Hematopoietic multipotent progenitor cell treated with erythropoietin and hydrocortisone succinate and interleukin-3 and kit ligand, for 6 days (in vitro differentiated cells): Measurements from ENCODE around the gene ACOX3.
"Not testable (repeated sequence)": the region's sequence is repeated elsewhere in the genome, so short reads cannot be mapped to it uniquely, and the experiment has no call there.

Experiments
- DNase-seq: peaks from one replicate; pipeline ENCODE4 v3.0.0-alpha.2; 2015

The ACOX3 gene

GRCh38 chr4:8349664-8350236, 90.8 kb downstream of the ACOX3 start:
- no peak for DNase-seq

- DNase-seq = not testable (repeated sequence)
Observed at GRCh38 chr4:8349236-8349635, 91.3 kb downstream of the ACOX3 start.

GRCh38 chr4:8348071-8348470, 92.5 kb downstream of the ACOX3 start:
- DNase-seq = peak; percentile 44

- DNase-seq = no peak
Observed at GRCh38 chr4:8347660-8348059, 92.9 kb downstream of the ACOX3 start.

- no peak for DNase-seq
Observed at GRCh38 chr4:8346838-8347605, 93.5 kb downstream of the ACOX3 start.

- DNase-seq = no peak
Observed at GRCh38 chr4:8345946-8346814, 94.3 kb downstream of the ACOX3 start.

- no peak for DNase-seq
Observed at GRCh38 chr4:8345053-8345945, 95.2 kb downstream of the ACOX3 start.

GRCh38 chr4:8344377-8344776, 96.1 kb downstream of the ACOX3 start:
- no peak for DNase-seq

- no peak for DNase-seq
Observed at GRCh38 chr4:8343967-8344331, 96.6 kb downstream of the ACOX3 start.

GRCh38 chr4:8343262-8343966, 97.1 kb downstream of the ACOX3 start:
- no peak for DNase-seq

- no peak for DNase-seq
Observed at GRCh38 chr4:8342651-8343261, 97.8 kb downstream of the ACOX3 start.

GRCh38 chr4:8341691-8342090, 98.8 kb downstream of the ACOX3 start:
- no peak for DNase-seq

- DNase-seq = not testable (repeated sequence)
Observed at GRCh38 chr4:8341281-8341680, 99.2 kb downstream of the ACOX3 start.

- no peak for DNase-seq
Observed at GRCh38 chr4:8340781-8341241, 99.7 kb downstream of the ACOX3 start.

- DNase-seq = no peak
Observed at GRCh38 chr4:8338351-8338961, 102.1 kb downstream of the ACOX3 start.

- peak; percentile 51 for DNase-seq
Observed at GRCh38 chr4:8336412-8337075, 104.0 kb downstream of the ACOX3 start.

GRCh38 chr4:8335848-8336247, 104.7 kb downstream of the ACOX3 start:
- no peak for DNase-seq

- no peak for DNase-seq
Observed at GRCh38 chr4:8334786-8335460, 105.6 kb downstream of the ACOX3 start.

GRCh38 chr4:8333726-8334460, 106.6 kb downstream of the ACOX3 start:
- DNase-seq = no peak
